Ishikawa (cell line): Measurements from ENCODE around the gene CYTL1.

Source experiments
- CEBPB ChIP-seq: IDR thresholded peaks from 2 replicates; pipeline ENCODE4 v1.6.1; 2012
- CREB1 ChIP-seq: IDR thresholded peaks from 2 replicates; pipeline ENCODE4 v1.6.1; 2012; ENCODE audit warnings: low read depth
- EGR1 ChIP-seq: IDR thresholded peaks from 2 replicates; pipeline ENCODE4 v1.6.1; 2012
- EP300 ChIP-seq: IDR thresholded peaks from 2 replicates; pipeline ENCODE4 v1.6.1; 2012; ENCODE audit warnings: borderline replicate concordance
- FOXM1 ChIP-seq: IDR thresholded peaks from 2 replicates; pipeline ENCODE4 v1.6.1; 2012; ENCODE audit warnings: low read depth, borderline replicate concordance
- NFIC ChIP-seq: IDR thresholded peaks from 2 replicates; pipeline ENCODE4 v1.6.1; 2012
- RAD21 ChIP-seq: IDR thresholded peaks from 2 replicates; pipeline ENCODE4 v1.6.1; 2012; ENCODE audit warnings: low read depth
- TAF1 ChIP-seq: IDR thresholded peaks from 2 replicates; pipeline ENCODE4 v1.6.1; 2012; ENCODE audit warnings: low read depth, mild to moderate bottlenecking
- TCF12 ChIP-seq: IDR thresholded peaks from 2 replicates; pipeline ENCODE4 v1.6.1; 2012; ENCODE audit warnings: low read depth
- TEAD4 ChIP-seq: IDR thresholded peaks from 2 replicates; pipeline ENCODE4 v1.6.1; 2012
- YY1 ChIP-seq: IDR thresholded peaks from 2 replicates; pipeline ENCODE4 v1.6.1; 2012; ENCODE audit warnings: low read depth
- ZBTB7A ChIP-seq: IDR thresholded peaks from 2 replicates; pipeline ENCODE4 v1.6.1; 2012; ENCODE audit warnings: low read depth
- TF ChIP-seq, protein P1 (sequence below): IDR thresholded peaks from 2 replicates; pipeline ENCODE4 v1.6.1; 2012
- TF ChIP-seq, protein P2 (sequence below): IDR thresholded peaks from 2 replicates; pipeline ENCODE4 v1.6.1; 2012; ENCODE audit warnings: low read depth, mild to moderate bottlenecking
- TF ChIP-seq, protein P3 (sequence below): IDR thresholded peaks from 2 replicates; pipeline ENCODE4 v1.6.1; 2012

CYTL1 gene

DNA sequence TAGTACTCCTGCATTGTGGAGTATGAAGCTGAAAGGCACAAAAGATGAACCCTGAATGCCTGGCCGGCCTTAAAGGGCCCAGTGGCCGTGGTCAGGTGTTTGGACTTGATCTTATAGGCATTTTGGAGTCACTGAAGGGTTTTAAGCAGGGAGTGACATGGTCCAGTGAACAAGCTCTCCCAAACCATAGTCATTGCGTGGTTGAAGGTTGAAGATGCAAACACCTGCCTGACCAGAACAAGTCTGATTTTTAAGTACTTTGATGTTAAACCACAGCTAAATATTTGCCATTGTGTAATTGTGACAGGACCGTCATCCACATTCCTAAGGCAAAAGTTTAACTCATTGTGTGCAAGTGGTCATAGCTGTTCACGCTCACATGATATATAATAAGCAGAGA lies 35.3 kb upstream of the CYTL1 start:
- no peak for TF ChIP-seq TCF12
- no peak for TF ChIP-seq TAF1
- TF ChIP-seq YY1, result no peak
- no peak for TF ChIP-seq CREB1
- no peak for TF ChIP-seq EGR1
- no peak for TF ChIP-seq TEAD4
- TF ChIP-seq, protein P1, sequence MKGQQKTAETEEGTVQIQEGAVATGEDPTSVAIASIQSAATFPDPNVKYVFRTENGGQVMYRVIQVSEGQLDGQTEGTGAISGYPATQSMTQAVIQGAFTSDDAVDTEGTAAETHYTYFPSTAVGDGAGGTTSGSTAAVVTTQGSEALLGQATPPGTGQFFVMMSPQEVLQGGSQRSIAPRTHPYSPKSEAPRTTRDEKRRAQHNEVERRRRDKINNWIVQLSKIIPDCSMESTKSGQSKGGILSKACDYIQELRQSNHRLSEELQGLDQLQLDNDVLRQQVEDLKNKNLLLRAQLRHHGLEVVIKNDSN, result no peak
- TF ChIP-seq, protein P2, sequence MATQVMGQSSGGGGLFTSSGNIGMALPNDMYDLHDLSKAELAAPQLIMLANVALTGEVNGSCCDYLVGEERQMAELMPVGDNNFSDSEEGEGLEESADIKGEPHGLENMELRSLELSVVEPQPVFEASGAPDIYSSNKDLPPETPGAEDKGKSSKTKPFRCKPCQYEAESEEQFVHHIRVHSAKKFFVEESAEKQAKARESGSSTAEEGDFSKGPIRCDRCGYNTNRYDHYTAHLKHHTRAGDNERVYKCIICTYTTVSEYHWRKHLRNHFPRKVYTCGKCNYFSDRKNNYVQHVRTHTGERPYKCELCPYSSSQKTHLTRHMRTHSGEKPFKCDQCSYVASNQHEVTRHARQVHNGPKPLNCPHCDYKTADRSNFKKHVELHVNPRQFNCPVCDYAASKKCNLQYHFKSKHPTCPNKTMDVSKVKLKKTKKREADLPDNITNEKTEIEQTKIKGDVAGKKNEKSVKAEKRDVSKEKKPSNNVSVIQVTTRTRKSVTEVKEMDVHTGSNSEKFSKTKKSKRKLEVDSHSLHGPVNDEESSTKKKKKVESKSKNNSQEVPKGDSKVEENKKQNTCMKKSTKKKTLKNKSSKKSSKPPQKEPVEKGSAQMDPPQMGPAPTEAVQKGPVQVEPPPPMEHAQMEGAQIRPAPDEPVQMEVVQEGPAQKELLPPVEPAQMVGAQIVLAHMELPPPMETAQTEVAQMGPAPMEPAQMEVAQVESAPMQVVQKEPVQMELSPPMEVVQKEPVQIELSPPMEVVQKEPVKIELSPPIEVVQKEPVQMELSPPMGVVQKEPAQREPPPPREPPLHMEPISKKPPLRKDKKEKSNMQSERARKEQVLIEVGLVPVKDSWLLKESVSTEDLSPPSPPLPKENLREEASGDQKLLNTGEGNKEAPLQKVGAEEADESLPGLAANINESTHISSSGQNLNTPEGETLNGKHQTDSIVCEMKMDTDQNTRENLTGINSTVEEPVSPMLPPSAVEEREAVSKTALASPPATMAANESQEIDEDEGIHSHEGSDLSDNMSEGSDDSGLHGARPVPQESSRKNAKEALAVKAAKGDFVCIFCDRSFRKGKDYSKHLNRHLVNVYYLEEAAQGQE, result no peak
- no peak for TF ChIP-seq RAD21
- TF ChIP-seq, protein P3, sequence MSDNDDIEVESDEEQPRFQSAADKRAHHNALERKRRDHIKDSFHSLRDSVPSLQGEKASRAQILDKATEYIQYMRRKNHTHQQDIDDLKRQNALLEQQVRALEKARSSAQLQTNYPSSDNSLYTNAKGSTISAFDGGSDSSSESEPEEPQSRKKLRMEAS, result no peak
- TF ChIP-seq EP300, result no peak
- TF ChIP-seq NFIC, result no peak
- TF ChIP-seq CEBPB, result no peak
- no peak for TF ChIP-seq FOXM1
- TF ChIP-seq ZBTB7A, result no peak

DNA sequence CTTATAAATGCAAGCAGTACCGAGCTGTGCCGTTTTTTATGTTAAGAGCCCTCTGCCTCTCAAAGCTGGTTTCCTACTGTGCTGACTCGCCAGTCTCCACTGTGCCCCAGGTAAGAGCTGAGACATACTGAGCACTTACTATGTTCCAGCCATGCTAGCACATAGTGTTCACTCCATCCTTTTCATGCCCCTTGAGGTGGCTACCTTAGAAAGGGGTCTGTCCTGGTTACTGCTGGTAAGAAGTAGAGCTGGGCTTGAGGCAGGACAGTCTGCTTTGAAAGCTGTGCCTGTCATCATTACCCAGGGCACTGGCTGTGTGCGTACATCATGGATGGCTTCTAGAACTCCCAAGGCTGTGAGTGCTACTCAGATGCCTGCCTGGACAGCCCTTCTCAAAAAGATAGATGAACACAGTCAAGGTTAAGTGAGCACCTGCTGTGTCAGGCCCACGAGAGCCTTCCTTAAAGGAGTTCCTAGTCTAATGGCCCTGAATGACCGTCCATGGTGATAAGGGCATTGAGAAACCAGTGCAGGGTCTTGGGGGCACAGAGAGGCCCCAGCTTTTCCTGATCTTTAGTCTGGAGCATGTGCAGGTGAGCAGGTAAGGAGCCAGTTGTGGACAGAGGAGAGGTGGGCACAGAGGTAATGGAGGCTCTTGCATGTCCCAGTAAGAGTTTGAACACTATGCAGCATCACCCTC lies 33.6 kb upstream of the CYTL1 start:
- TF ChIP-seq FOXM1 (no peak), CEBPB (no peak), EP300 (no peak), EGR1 (no peak), TEAD4 (no peak), NFIC (no peak)

DNA sequence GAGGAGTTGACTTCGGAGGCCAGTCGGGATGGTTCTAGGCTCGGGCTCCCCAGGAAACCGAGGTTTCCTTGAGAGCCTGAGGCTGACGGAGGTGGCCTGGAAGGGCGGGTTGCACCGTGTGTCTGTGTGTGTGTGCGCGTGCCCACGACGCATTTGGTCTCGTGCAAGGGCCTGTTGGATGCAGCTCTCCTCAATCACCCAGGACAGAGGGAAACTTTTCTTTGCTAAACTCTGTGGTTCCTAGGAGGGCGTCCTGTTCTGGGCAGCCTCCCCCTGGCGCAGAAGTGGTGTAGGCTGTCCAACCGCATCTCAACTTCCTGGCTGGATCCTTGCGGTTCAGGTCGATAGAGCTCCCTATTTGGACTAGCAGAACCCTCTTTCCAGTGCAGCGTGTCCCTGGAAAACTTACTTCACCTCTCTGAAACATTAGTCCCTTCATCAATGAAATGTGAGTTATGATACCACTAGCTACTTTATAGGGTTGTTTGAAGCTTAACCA lies 33.0 kb upstream of the CYTL1 start:
- TF ChIP-seq NFIC (no peak), CREB1 (no peak), FOXM1 (no peak), EP300 (no peak), CEBPB (no peak), EGR1 (no peak), TCF12 (no peak), TAF1 (no peak)
- TF ChIP-seq, protein P2, result no peak
- TF ChIP-seq, protein P1, result no peak
- TF ChIP-seq, protein P3, result no peak

DNA sequence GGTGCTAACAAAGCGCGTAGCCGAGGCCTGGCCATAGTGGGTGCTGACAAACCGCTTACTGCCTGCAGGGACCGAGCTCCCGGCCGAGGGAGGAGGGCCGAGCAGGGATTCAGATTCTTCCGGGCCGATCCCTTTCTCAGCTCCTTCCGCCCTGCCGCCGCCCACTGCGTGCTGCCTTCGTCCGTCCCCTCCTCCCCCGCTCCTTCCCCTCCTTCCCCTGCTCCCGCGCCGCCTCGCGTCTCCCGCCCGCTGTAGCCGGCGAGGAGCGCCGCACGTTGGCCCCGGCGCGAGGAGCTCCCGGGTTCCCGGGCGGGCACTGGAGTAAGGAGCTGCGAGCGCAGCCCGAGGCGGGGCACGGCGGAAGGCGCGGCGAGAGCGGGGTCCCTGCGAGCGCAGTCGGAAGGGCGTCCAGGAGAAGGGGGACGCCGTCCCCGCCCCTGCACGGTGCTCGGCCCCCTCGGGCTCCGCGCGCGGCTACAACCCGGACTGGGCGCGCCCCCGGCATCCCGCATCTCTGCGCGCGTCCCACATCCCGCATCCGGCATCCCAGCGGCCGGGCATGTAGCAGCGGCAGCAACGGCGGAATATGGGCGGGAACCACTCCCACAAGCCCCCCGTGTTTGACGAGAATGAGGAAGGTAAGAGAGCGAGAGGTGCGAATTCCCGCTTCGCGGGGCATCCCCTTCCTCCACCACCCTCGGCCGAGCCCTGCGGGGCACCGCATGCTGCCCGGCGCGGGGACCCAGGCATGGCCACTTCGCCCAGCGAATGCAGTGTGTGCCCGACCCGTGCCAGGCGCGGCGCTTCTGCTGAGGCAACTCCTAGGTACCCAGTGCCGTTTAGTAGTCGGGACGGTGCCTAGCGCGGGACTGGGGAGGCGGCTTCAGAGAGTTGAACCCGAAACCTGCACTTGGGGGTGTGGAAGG lies 32.3 kb upstream of the CYTL1 start, which contains the start of gene STK32B:
STK32B (plus strand) TSS at position 203 of the 926 bp plus-strand sequence.
- no peak for TF ChIP-seq TEAD4

DNA sequence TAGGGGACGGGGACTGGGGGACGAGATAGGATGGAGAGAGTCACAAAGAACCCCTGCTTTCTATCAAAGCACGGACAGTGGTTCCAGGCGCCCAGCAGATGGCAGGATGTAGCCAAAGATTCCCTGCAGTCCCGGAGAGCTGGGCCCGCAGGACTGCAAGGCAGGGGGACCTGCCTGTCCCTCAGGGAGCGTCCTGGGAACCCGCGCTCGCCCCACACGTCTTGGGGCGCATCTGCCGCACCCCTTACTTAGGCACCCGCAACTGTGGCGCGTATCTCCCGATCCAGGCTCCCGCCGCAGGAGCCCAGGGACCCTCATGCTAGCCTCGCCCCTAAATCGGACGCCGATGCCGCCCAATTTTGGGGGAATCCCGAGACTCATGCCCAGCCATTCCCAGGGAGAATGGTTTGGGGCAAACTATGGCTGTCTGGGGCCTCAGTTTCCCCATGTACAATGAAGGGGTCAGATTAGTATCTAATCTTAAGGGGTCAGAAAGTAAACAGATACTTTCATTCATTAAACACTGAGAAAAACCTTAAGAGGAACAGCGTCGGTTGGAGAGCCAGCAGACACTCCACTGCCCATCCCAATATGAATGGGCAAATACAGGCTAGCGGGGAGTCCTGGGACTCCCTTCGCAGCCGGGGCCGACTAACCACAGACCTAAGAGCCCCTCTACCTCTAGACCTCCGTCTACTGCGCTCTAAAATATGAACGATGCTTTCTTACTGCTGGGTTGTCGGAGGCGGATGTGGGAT lies 31.4 kb upstream of the CYTL1 start:
- TF ChIP-seq, protein P1, result no peak
- TF ChIP-seq CEBPB (no peak), EP300 (no peak), RAD21 (peak; percentile 79), TAF1 (no peak)
- TF ChIP-seq, protein P2, result no peak
